Type B pancreatic cell (in vitro differentiated cells): Measurements from ENCODE around the gene CACNA1C. TPM values are rescaled to one million over a fixed set of nuclear protein-coding genes. Genes with fewer than 3 reads are reported as not detected.
A peak's percentile ranks its signal among the peaks of the same experiment; 100 is the strongest.

ENCODE experiments used
- DNase-seq: peaks from one replicate; pipeline ENCODE4 v3.0.0; 2021; ENCODE audit warnings: mixed read lengths; ENCODE audit not compliant: unreplicated experiment; ENCODE audit errors: extremely low spot score
- H3K27ac Mint-ChIP-seq: 2 replicates; pipeline ENCODE4 v1.8.0; 2021; ENCODE audit warnings: mild to moderate bottlenecking, mixed read lengths
- H3K27me3 Mint-ChIP-seq: 2 replicates; pipeline ENCODE4 v1.8.0; 2021; ENCODE audit warnings: mixed read lengths
- H3K36me3 Mint-ChIP-seq: 2 replicates; pipeline ENCODE4 v1.8.0; 2021; ENCODE audit warnings: mixed read lengths
- H3K4me1 Mint-ChIP-seq: one replicate; pipeline ENCODE4 v1.8.0; 2021; ENCODE audit warnings: mixed read lengths; ENCODE audit not compliant: unreplicated experiment
- H3K4me3 Mint-ChIP-seq: 2 replicates; pipeline ENCODE4 v1.8.0; 2021; ENCODE audit warnings: mild to moderate bottlenecking, mixed read lengths
- H3K9me3 Mint-ChIP-seq: 2 replicates; pipeline ENCODE4 v1.8.0; 2021; ENCODE audit warnings: mixed read lengths
- total RNA-seq: library from RNA; stranded (reverse); gene quantifications from 2 replicates; pipeline ENCODE4 v1.2.1, GENCODE V29; 2021; ENCODE audit warnings: low replicate concordance
- TF ChIP-seq, protein P1 (sequence below): fragments of 200-600 bp; sonication (generic); conservative IDR thresholded peaks from 2 replicates; pipeline ENCODE4 v1.5.0; 2021; ENCODE audit warnings: antibody characterized with exemption, mild to moderate bottlenecking

Gene CACNA1C
- total RNA-seq, 1 donor from 2014 or later: 14.3 TPM

DNA sequence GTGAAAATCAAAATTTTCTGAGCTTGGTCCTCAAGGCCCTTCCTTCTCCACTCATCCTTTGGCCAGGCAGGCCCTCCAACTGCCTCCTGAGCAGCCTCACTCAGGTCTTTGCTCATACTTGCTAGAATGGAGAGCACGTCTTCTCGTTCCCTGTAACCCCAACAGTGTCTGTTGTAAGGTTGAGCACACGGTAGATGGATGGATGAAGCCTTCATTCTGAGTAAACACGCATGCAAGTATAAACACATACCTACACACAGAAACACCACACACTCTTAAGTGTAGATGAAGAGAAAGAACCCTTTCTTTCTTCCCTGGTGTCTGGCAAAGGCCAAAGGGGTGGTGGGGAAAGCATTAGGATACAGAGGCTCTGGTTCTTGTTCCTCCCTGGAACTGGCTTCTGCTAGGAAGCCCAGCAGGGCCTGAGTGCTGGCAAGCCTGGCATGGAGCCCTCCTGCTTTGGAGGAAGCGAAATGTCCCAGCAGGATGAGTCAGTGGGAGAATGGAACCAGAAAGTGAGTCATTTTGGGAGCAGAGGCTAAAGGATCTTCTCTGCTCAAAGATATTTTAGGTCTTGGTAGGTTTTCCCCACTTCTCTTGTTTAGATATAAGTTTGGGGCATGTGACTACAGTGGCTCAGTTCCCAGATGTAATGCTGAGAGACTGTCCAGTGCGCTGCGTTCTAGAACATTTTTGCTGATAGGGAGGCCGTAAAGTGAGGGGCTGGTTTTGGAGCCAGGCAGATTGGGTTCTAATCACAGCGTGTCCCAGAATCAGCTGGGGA lies 127.4 kb downstream of the CACNA1C start:
- Mint-ChIP-seq H3K36me3 (peaks cover 8% of the 10 kb centered on the region), H3K9me3 (no peaks in the 10 kb centered on the region), H3K4me1 (peaks cover 10% of the 10 kb centered on the region), H3K27me3 (peaks cover 17% of the 10 kb centered on the region), H3K4me3 (no peak overlapping the region), H3K27ac (no peak overlapping the region)
- no peak for DNase-seq
- TF ChIP-seq, protein P1, sequence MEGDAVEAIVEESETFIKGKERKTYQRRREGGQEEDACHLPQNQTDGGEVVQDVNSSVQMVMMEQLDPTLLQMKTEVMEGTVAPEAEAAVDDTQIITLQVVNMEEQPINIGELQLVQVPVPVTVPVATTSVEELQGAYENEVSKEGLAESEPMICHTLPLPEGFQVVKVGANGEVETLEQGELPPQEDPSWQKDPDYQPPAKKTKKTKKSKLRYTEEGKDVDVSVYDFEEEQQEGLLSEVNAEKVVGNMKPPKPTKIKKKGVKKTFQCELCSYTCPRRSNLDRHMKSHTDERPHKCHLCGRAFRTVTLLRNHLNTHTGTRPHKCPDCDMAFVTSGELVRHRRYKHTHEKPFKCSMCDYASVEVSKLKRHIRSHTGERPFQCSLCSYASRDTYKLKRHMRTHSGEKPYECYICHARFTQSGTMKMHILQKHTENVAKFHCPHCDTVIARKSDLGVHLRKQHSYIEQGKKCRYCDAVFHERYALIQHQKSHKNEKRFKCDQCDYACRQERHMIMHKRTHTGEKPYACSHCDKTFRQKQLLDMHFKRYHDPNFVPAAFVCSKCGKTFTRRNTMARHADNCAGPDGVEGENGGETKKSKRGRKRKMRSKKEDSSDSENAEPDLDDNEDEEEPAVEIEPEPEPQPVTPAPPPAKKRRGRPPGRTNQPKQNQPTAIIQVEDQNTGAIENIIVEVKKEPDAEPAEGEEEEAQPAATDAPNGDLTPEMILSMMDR: no peak

DNA sequence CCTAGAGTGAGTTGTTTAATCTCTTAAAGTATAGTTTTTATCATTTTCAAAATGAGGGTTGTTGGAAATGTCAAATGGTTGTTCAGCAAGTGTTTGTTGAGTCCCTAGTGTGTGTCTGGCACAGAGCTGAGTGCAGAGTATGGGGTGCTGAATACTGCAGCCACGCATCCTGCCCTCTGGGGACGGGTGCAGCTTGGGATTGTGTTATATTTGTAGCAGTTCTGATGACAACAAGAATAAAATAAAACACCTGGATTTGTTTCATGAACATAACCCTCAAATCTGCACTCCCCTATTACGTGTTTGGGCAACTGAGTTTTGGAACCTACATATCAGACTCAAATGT lies 127.9 kb downstream of the CACNA1C start:
- Mint-ChIP-seq H3K4me1 (peaks cover 10% of the 10 kb centered on the region), H3K4me3 (no peak overlapping the region), H3K9me3 (no peaks in the 10 kb centered on the region), H3K36me3 (peaks cover 8% of the 10 kb centered on the region), H3K27me3 (peaks cover 17% of the 10 kb centered on the region), H3K27ac (no peak overlapping the region)
- TF ChIP-seq, protein P1: no peak
- DNase-seq: no peak

DNA sequence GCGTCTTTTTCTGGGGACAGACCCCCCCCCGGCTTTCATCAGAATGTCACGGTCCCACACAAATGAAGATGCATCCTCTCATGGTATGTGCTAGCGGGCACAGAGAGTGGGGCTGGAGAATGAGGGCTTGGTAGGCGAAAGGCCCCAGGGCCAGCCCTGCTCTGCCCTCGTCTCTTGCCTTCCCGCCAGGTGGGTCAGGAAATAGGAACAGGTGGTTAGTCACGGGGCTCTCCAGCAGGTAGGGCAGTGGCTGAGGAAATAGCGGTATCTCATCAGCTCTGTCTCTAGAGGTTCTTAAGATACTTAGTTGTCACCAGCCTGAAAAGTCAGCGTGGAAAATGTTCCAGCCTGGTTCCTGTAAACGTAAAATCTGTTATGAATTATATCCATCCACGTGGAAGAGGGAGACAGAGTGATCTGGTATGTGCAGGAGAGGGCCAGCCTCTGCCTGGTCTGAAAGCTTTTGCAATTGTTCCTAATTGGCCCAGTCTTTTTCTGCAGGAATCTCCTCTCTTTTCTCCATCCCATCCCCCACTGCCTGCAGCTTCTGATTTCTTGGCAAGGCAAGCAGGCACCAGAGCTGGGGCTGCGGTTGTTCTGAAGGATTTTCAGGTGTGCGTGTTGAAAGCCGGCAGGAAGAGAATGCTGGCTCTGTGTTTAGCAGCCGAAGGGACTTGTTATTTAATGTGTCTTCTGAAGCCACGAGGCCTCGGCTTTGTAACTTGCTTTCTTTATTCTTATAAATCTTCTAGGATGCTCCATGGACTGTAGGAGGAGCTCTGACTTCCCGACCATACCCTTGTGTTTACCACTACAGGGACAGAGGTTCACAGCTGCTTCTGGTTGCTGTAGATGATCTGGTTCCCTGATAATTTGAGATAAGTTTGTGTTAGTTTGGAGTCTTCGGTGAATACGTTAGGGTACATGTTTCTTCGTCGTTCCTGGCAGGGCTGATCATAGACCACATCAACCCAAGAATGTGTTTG lies 131.1 kb downstream of the CACNA1C start:
- no peak for DNase-seq

DNA sequence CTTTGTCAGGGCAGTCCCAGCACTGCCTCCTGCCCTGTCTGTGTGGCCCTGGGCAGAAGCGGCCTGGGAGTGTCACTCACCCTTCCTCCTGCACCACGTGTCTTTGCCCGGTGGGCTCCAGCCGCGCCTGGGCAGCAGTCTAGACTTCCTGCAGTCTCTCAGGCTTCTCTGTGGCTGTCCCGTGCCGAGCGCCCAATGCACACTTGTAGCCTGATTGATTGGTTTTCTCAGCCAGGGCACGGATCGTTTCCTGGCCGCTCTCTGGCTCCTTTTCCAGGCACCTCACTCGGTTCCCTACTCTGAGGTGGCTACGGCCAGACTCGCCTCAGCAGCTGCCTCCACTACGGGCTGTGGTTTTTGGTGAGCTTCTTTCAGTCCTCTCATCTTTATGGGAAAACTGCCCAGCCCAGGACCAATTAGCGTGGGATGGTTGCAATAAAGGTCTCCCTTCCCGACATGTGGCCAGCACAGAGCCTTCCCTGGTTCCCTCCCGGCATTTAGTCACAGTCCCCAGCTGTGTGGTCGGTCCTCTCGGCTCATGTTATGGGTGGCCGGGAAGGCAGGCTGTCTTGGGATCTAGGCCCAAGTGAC lies 133.1 kb downstream of the CACNA1C start:
- TF ChIP-seq, protein P1: no peak
- no peak for DNase-seq
- peaks cover 10% of the 10 kb centered on the region for H3K4me1 Mint-ChIP-seq
- peaks cover 8% of the 10 kb centered on the region for H3K36me3 Mint-ChIP-seq
- no peaks in the 10 kb centered on the region for H3K9me3 Mint-ChIP-seq
- H3K27ac Mint-ChIP-seq: no peak overlapping the region
- H3K27me3 Mint-ChIP-seq: peaks cover 6% of the 10 kb centered on the region
- no peak overlapping the region for H3K4me3 Mint-ChIP-seq

More for the DNA sequence above, 131.1 kb downstream of the CACNA1C start:
- Mint-ChIP-seq H3K27me3 (peaks cover 10% of the 10 kb centered on the region), H3K9me3 (no peaks in the 10 kb centered on the region), H3K4me1 (peaks cover 10% of the 10 kb centered on the region), H3K4me3 (no peak overlapping the region), H3K27ac (peak overlapping the region; percentile 15), H3K36me3 (peaks cover 8% of the 10 kb centered on the region)
- TF ChIP-seq, protein P1: no peak

DNA sequence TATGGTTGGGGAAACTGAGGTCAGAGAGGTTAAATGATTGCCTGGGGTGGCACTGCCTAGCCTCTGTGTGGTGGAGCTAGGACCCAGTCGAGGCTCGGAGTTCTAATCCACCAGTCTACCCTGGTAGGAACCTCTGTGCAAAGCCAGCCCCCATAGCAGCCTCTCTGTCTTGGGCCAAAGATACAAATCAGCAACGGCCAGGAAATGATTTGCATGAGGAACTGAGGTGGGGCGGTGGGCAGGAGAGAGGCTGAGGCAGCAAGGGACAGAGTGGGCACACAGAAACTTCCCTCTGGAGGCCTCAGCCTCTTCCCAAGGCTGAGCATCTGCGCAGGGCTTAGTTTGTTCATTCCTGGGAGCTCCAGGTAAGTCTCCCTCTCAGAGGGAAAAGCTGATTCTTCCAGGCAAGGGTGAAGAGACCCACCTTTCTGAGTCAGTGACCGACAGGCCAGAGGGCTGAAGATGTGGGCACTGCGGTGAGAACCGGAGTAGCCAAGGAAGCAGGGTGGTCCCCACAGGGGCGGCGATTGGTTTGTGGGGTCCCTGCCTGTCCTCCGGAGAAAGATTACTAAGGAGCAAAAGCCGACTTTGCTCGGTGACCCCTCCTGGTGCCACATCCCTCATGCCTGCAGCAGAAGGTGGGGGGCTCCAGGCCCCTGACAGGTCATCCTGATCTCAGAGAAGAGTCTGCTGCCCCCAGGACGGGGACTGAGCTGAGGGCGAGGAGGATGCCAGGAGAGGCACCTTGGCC lies 134.6 kb downstream of the CACNA1C start:
- Mint-ChIP-seq H3K27ac (no peak overlapping the region), H3K27me3 (peaks cover 7% of the 10 kb centered on the region), H3K4me3 (no peak overlapping the region), H3K36me3 (peaks cover 6% of the 10 kb centered on the region), H3K9me3 (no peaks in the 10 kb centered on the region), H3K4me1 (peaks cover 17% of the 10 kb centered on the region)
- no peak for DNase-seq
- TF ChIP-seq, protein P1: no peak
